CD14-positive monocyte (primary cell): ENCODE measurements around the gene IGHMBP2. TPM values are rescaled to one million over a fixed set of nuclear protein-coding genes. Genes with fewer than 3 reads are reported as not detected.

Experiments used
- DNase-seq, 3 donors: peaks; one replicate each; pipeline ENCODE4 v3.0.0-alpha.2; 2011 to 2022
- H2AFZ ChIP-seq: 2 replicates; pipeline ENCODE4 v1.6.0; 2012; ENCODE audit warnings: mild to moderate bottlenecking, low read depth, low read length, inconsistent platforms; ENCODE audit not compliant: insufficient read depth, poor library complexity, severe bottlenecking
- H3K27ac ChIP-seq, 2 donors: 1 replicate in 1 of 2; 2 replicates in 1 of 2; pipeline ENCODE4 v1.5.1; 2012 to 2013; ENCODE audit warnings: low read length in 2 of 2, control low read depth in 1 of 2, inconsistent platforms in 1 of 2, low read depth in 1 of 2, mild to moderate bottlenecking in 1 of 2
- H3K27me3 ChIP-seq, 2 donors: one replicate each; pipeline versions ENCODE4 v1.6.0 to v1.6.1; 2011 to 2013; ENCODE audit warnings: low read length in 2 of 2; ENCODE audit not compliant: control insufficient read depth in 2 of 2, insufficient read depth in 2 of 2
- H3K36me3 ChIP-seq, 2 donors: replicated peaks in 1 of 2; 1 replicate in 1 of 2; 2 replicates in 1 of 2; pipeline versions ENCODE4 v1.5.1 to v1.6.1; 2012 to 2013; ENCODE audit warnings: low read length in 2 of 2, control low read depth in 1 of 2, inconsistent platforms in 1 of 2, mild to moderate bottlenecking in 1 of 2; ENCODE audit not compliant: insufficient read depth in 2 of 2, control insufficient read depth in 1 of 2
- H3K4me1 ChIP-seq, 2 donors: 1 replicate in 1 of 2; 2 replicates in 1 of 2; pipeline versions ENCODE4 v1.5.1 to v1.6.1; 2012 to 2013; ENCODE audit warnings: low read length in 2 of 2, control low read depth in 1 of 2, inconsistent platforms in 1 of 2, mild to moderate bottlenecking in 1 of 2, moderate library complexity in 1 of 2; ENCODE audit not compliant: insufficient read depth in 2 of 2, control insufficient read depth in 1 of 2
- H3K4me2 ChIP-seq: replicated peaks from 2 replicates; pipeline ENCODE3; 2012; ENCODE audit warnings: low read length, moderate library complexity, mild to moderate bottlenecking; ENCODE audit not compliant: poor library complexity, severe bottlenecking; ENCODE audit errors: extremely low read depth
- H3K4me3 ChIP-seq, 3 experiments: fragments of 200-600 bp in 1 of 3; sonication (generic) in 1 of 3; replicated peaks in 1 of 3; 1 replicate in 2 of 3; 2 replicates in 1 of 3; pipeline ENCODE4 v1.5.1; 2011 to 2013; ENCODE audit warnings: low read length in 3 of 3, mild to moderate bottlenecking in 3 of 3, control low read depth in 2 of 3, low read depth in 2 of 3, inconsistent platforms in 1 of 3, moderate library complexity in 1 of 3
- H3K79me2 ChIP-seq: 2 replicates; pipeline ENCODE4 v1.6.0; 2012; ENCODE audit warnings: mild to moderate bottlenecking, control low read depth, inconsistent platforms, low read length, moderate library complexity; ENCODE audit not compliant: insufficient read depth
- H3K9ac ChIP-seq: 2 replicates; pipeline ENCODE4 v1.6.0; 2017; ENCODE audit warnings: low read length, mild to moderate bottlenecking; ENCODE audit not compliant: insufficient read depth, poor library complexity, severe bottlenecking
- H3K9me3 ChIP-seq, 2 donors: replicated peaks in 1 of 2; 1 replicate in 1 of 2; 2 replicates in 1 of 2; pipeline versions ENCODE4 v1.5.1 to v1.6.1; 2012 to 2013; ENCODE audit warnings: low read length in 2 of 2, control low read depth in 1 of 2; ENCODE audit not compliant: control insufficient read depth in 1 of 2, insufficient read depth in 1 of 2
- H4K20me1 ChIP-seq: 2 replicates; pipeline ENCODE4 v1.6.0; 2012; ENCODE audit warnings: mild to moderate bottlenecking, low read length, control low read depth, moderate library complexity; ENCODE audit not compliant: insufficient read depth
- H3K27ac Mint-ChIP-seq, 7 donors: one replicate each; pipeline ENCODE4 v1.8.0; 2020; ENCODE audit warnings: mild to moderate bottlenecking in 7 of 7, mixed read lengths in 7 of 7, moderate library complexity in 6 of 7, inconsistent platforms in 2 of 7
- H3K27me3 Mint-ChIP-seq, 3 donors: one replicate each; pipeline ENCODE4 v1.8.0; 2021 to 2022; ENCODE audit warnings: low read depth in 3 of 3, mild to moderate bottlenecking in 3 of 3, mixed read lengths in 3 of 3, moderate library complexity in 3 of 3, inconsistent platforms in 1 of 3
- H3K36me3 Mint-ChIP-seq, 2 donors: one replicate each; pipeline ENCODE4 v1.8.0; 2020; ENCODE audit warnings: mixed read lengths in 2 of 2, inconsistent platforms in 1 of 2, mild to moderate bottlenecking in 1 of 2
- H3K4me1 Mint-ChIP-seq: one replicate; pipeline ENCODE4 v1.8.0; 2020; ENCODE audit warnings: mild to moderate bottlenecking, mixed read lengths
- H3K4me3 Mint-ChIP-seq, 2 donors: one replicate each; pipeline ENCODE4 v1.8.0; 2020; ENCODE audit warnings: mild to moderate bottlenecking in 2 of 2, mixed read lengths in 2 of 2, moderate library complexity in 1 of 2
- H3K9me3 Mint-ChIP-seq, 7 donors: one replicate each; pipeline ENCODE4 v1.8.0; 2020 to 2022; ENCODE audit warnings: mixed read lengths in 7 of 7, mild to moderate bottlenecking in 6 of 7, moderate library complexity in 6 of 7, inconsistent platforms in 2 of 7
- CTCF ChIP-seq: fragments of 200-600 bp; IDR thresholded peaks from one replicate; pipeline ENCODE4 v1.8.0; 2022; ENCODE audit warnings: antibody characterized with exemption, mild to moderate bottlenecking
- WGBS: methylation state at CpG from one replicate; pipeline ENCODE4 v1.1.5; 2013; ENCODE audit warnings: missing lambda C conversion rate; ENCODE audit not compliant: insufficient coverage; 5-methylcytosine and 5-hydroxymethylcytosine counted together
- intact Hi-C, 2 donors: fragments of 100-400 bp; cut with micrococcal nuclease; formaldehyde crosslinking; loops; one replicate each; pipeline versions ENCODE4 v1.15.0 to v1.15.1; 2023
- polyA plus RNA-seq, 3 donors: library from polyadenylated mRNA; depleted of rRNA in 1 of 3; unstranded in 2 of 3; stranded (reverse) in 1 of 3; fragments of 300-500 nt in 2 of 3; fragments of >200 nt in 1 of 3; fragmentation: Illumina TruSeq in 2 of 3; gene quantifications; 1 replicate in 2 of 3; 2 replicates in 1 of 3; pipeline ENCODE4 v1.2.3, GENCODE V29; 2012 to 2021

IGHMBP2 gene
- polyA plus RNA-seq, 3 donors, result 3.9 to 14.9 (median 6.0) TPM

GRCh38 chr11:68862421-68862820 lies 41.3 kb upstream of the IGHMBP2 start:
- no peaks in the 10 kb centered on the region for H4K20me1 ChIP-seq
- peaks cover 0 to 7% (median 5%) of the 10 kb centered on the region in 3 donors for H3K27me3 Mint-ChIP-seq
- H3K4me3 ChIP-seq, result no peak overlapping the region
- no peaks in the 10 kb centered on the region for H3K79me2 ChIP-seq
- WGBS, result 100% methylated on average over 1 of the region's 6 CpGs
- H3K9me3 Mint-ChIP-seq, result peaks cover 11 to 29% (median 14%) of the 10 kb centered on the region in 7 donors
- H3K27ac Mint-ChIP-seq, result peak overlapping the region in 1 of 7 donors; percentile 57
- H3K27me3 ChIP-seq, result no peaks in the 10 kb centered on the region
- H3K9ac ChIP-seq, result no peak overlapping the region
- H2AFZ ChIP-seq, result no peak overlapping the region
- no peak for TF ChIP-seq CTCF
- no peak overlapping the region for H3K27ac ChIP-seq
- H3K36me3 ChIP-seq, result no peaks in the 10 kb centered on the region
- H3K4me3 Mint-ChIP-seq, result no peak overlapping the region
- no peaks in the 10 kb centered on the region for H3K36me3 Mint-ChIP-seq
- no peak for DNase-seq
- no peak overlapping the region for H3K4me2 ChIP-seq
- H3K9me3 ChIP-seq, result peaks cover 6 to 8% of the 10 kb centered on the region in 2 donors
- H3K4me1 ChIP-seq, result no peaks in the 10 kb centered on the region
- H3K4me1 Mint-ChIP-seq, result no peaks in the 10 kb centered on the region
- intact Hi-C loops, result no loop called here

- Histone ChIP-seq H3K4me1 (no peaks in the 10 kb centered on the region), H3K4me3 (no peak overlapping the region), H3K27ac (no peak overlapping the region), H3K9ac (no peak overlapping the region), H3K79me2 (no peaks in the 10 kb centered on the region), H4K20me1 (no peaks in the 10 kb centered on the region), H3K9me3 (peaks cover 6 to 8% of the 10 kb centered on the region in 2 donors), H3K36me3 (no peaks in the 10 kb centered on the region), H3K4me2 (no peak overlapping the region), H3K27me3 (no peaks in the 10 kb centered on the region), H2AFZ (no peak overlapping the region)
- Mint-ChIP-seq H3K4me1 (no peaks in the 10 kb centered on the region), H3K27ac (peak overlapping the region in 1 of 7 donors; percentile 41), H3K4me3 (no peak overlapping the region), H3K9me3 (peaks cover 11 to 29% (median 14%) of the 10 kb centered on the region in 7 donors), H3K36me3 (no peaks in the 10 kb centered on the region), H3K27me3 (peaks cover 2 to 5% (median 2%) of the 10 kb centered on the region in 3 donors)
- TF ChIP-seq CTCF, result no peak
- intact Hi-C loops, result no loop called here
- 100% methylated on average over 1 of the region's 3 CpGs for WGBS
- no peak for DNase-seq
Measured at GRCh38 chr11:68863553-68864265, 40.0 kb upstream of the IGHMBP2 start.
